ENCODE measurements around the gene ANAPC13. TPM values are rescaled to one million over a fixed set of nuclear protein-coding genes. Genes with fewer than 3 reads are reported as not detected.

Gene ANAPC13
- total and polyA plus RNA-seq, 2 of the 13 experiments (the other 11 are each of a cell fraction or from before 2014, with no cell fraction given) = 48.7 to 69.1 TPM

- no TSS peak for BruUV-seq (replicated peaks)
- Histone ChIP-seq H3K4me2 (ENCODE audit: low read depth, low read length) (no peak overlapping the region), H3K79me2 (ENCODE audit: insufficient read depth, low read length) (peaks cover 3% of the 10 kb centered on the region), H3K27me3 (ENCODE audit: control insufficient read depth in 1 of 2, insufficient read depth in 2 of 2, low read length in 2 of 2) (no peaks in the 10 kb centered on the region), H2AFZ (ENCODE audit: low read length) (no peak overlapping the region), H3K9ac (ENCODE audit: insufficient read depth, low read depth, low read length) (no peak overlapping the region), H3K4me3 (replicated peaks in 1 of 3; ENCODE audit: insufficient read depth in 1 of 3, low read depth in 2 of 3, low read length in 3 of 3) (no peak overlapping the region), H3K4me1 (ENCODE audit: insufficient read depth, low read length) (no peaks in the 10 kb centered on the region), H3K27ac (ENCODE audit: extremely low read length, insufficient read depth, low read length) (no peak overlapping the region), H3K36me3 (replicated peaks in 1 of 2; ENCODE audit: control insufficient read depth in 1 of 2, insufficient read depth in 2 of 2, low read length in 2 of 2) (no peaks in the 10 kb centered on the region), H4K20me1 (ENCODE audit: insufficient read depth, low read length) (no peaks in the 10 kb centered on the region), H3K9me3 (ENCODE audit: low read length) (peaks cover 40% of the 10 kb centered on the region)
- ChIA-PET POLR2A (no interaction called here), CTCF (ENCODE audit: low intra/inter-chr PET ratio, low total read pairs) (no interaction called here)
- ATAC-seq (no peak), FAIRE-seq (no peak), DNase-seq (ENCODE audit: low spot score) (no peak)
- intact Hi-C loops (cut with micrococcal nuclease; ENCODE audit: unreplicated experiment) (no loop called here), in situ Hi-C loops (cut with HindIII; ENCODE audit: extremely low pct_ligation_motif_present, low pct_unique_long_range_greater_than_20kb) (no loop called here)
- TF ChIP-seq ZNF615 (CRISPR knock-in tag; IDR thresholded peaks at IDR 0.05; ENCODE audit: borderline replicate concordance) (no peak), ZNF644 (CRISPR knock-in tag; IDR thresholded peaks at IDR 0.05; ENCODE audit: low read depth) (no peak), SOX13 (IDR thresholded peaks at IDR 0.05) (no peak), SOX13 (CRISPR knock-in tag; conservative IDR thresholded peaks at IDR 0.05 in 1 of 2, IDR thresholded peaks at IDR 0.05 in 1 of 2) (no peak), ZNF703 (CRISPR knock-in tag; IDR thresholded peaks at IDR 0.05; ENCODE audit: borderline replicate concordance) (no peak), ZNF576 (CRISPR knock-in tag; IDR thresholded peaks at IDR 0.05) (no peak), PHB2 (IDR thresholded peaks at IDR 0.05; ENCODE audit: partially characterized antibody) (no peak), CEBPG (CRISPR knock-in tag; IDR thresholded peaks at IDR 0.05) (no peak), TAF15 (IDR thresholded peaks at IDR 0.05; ENCODE audit: low read depth, low read length, poor library complexity, severe bottlenecking) (no peak), RBFOX2 (IDR thresholded peaks at IDR 0.05; ENCODE audit: low read depth, low read length) (no peak), NFRKB (IDR thresholded peaks at IDR 0.05) (no peak), SKIL (CRISPR knock-in tag; IDR thresholded peaks at IDR 0.05; ENCODE audit: borderline replicate concordance) (no peak), CREBL2 (CRISPR knock-in tag; IDR thresholded peaks at IDR 0.05; ENCODE audit: borderline replicate concordance) (no peak)
These were observed 39.5 kb upstream of the ANAPC13 start for GRCh38 chr3:134525293-134525692.

All from HepG2 (cell line).